GM21367 (cell line): Measurements from ENCODE around the gene VSIG10L.

Experiments
- ATAC-seq: cut with Tn5 transposase; IDR thresholded peaks from one replicate; pipeline ENCODE4 v1.9.1; 2021; ENCODE audit not compliant: unreplicated experiment

Gene VSIG10L

GRCh38 chr19:51318687-51319648 is 23.0 kb downstream of the VSIG10L start:
- ATAC-seq = no peak

- no peak for ATAC-seq
Measured at GRCh38 chr19:51317968-51318367, 24.0 kb downstream of the VSIG10L start.

- no peak for ATAC-seq
Measured at GRCh38 chr19:51317376-51317775, 24.6 kb downstream of the VSIG10L start.

- no peak for ATAC-seq
Measured at GRCh38 chr19:51316688-51317087, 25.3 kb downstream of the VSIG10L start.

GRCh38 chr19:51311351-51312257 is 30.3 kb downstream of the VSIG10L start, which contains the start of gene IGLON5:
TSS of gene IGLON5 (plus strand) at chr19:51311644. CDS start at chr19:51311848, 204 bp downstream.
- no peak for ATAC-seq

GRCh38 chr19:51305479-51305878 is 36.5 kb downstream of the VSIG10L start:
- no peak for ATAC-seq

GRCh38 chr19:51301266-51301665 is 40.7 kb downstream of the VSIG10L start:
- no peak for ATAC-seq

GRCh38 chr19:51297406-51297805 is 44.5 kb downstream of the VSIG10L start:
- ATAC-seq = no peak

GRCh38 chr19:51296336-51297093 is 45.4 kb downstream of the VSIG10L start:
- ATAC-seq = no peak

GRCh38 chr19:51295382-51296126 is 46.4 kb downstream of the VSIG10L start:
- no peak for ATAC-seq

GRCh38 chr19:51294977-51295375 is 47.0 kb downstream of the VSIG10L start:
- ATAC-seq = no peak

- ATAC-seq = no peak
Measured at GRCh38 chr19:51294211-51294976, 47.5 kb downstream of the VSIG10L start.

- ATAC-seq = no peak
Measured at GRCh38 chr19:51293571-51294210, 48.2 kb downstream of the VSIG10L start.

- no peak for ATAC-seq
Measured at GRCh38 chr19:51292971-51293370, 49.0 kb downstream of the VSIG10L start.

- no peak for ATAC-seq
Measured at GRCh38 chr19:51289635-51290034, 52.3 kb downstream of the VSIG10L start.

GRCh38 chr19:51285682-51286081 is 56.3 kb downstream of the VSIG10L start:
- ATAC-seq = no peak

- no peak for ATAC-seq
Measured at GRCh38 chr19:51282335-51282734, 59.6 kb downstream of the VSIG10L start.
